Measurements from ENCODE around the gene XIAP.
"Not testable (repeated sequence)": the region's sequence is repeated elsewhere in the genome, so short reads cannot be mapped to it uniquely, and the experiment has no call there.

The XIAP gene

DNA sequence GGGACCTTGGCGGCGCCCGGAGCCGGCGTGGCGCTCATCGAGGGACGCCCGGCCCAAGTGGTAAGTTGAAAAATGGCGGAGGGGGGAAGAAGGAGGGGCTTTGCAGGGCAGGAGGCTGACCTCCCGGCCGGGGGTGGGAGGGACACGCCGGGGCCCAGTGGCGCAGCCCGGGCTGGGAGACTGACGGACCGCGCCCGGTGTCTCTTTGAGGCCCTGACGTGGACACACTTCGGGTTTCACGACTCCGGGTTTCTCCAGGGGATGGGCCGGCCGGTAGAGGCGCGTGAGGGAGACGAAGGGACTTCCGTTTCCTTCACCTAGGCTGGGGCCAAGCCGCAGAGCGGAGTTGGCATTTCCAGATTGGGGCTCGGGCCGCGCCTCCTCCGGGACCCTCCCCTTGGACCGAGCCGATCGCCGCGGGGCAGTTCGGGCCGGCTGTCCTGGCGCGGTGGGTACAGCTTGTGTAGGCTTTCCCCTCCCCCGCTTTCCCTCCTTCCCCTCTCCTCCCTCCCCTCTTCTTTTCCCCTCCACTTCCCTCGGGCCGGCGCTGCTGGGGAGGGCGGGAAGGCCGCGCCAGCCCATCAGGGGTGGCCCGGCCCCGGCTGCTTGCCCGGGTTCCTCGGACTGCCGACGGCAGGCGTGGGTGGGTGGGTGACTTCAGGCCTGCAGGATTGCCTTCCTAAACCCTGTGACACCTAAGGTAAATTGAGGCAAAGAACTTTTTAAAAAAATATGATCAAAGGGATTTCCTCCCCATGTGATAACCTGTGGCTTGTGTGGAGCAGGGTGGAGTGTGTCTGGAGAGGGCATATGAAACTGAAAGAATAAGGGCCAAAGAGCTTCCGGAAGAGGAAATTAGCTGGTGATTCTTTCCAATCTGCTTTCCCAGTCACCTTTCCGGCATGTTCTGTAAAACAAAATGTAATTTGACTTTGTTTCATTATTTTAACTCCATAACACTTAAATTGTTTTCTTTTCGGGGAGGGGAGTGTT lies at the start of gene XIAP:
Gene XIAP, plus strand, starts transcription at position 208 of the 993 bp plus-strand sequence. CDS start 25,610 bp downstream, outside the sequence.
- DNase-seq (ENCODE audit: low spot score): peak; percentile 72

GRCh38 chrX:123814343-123814742 lies 45.5 kb upstream of the XIAP start:
- DNase-seq (ENCODE audit: low spot score): no peak

GRCh38 chrX:123814934-123815394 lies 44.9 kb upstream of the XIAP start:
- DNase-seq (ENCODE audit: low spot score): not testable (repeated sequence)

DNA sequence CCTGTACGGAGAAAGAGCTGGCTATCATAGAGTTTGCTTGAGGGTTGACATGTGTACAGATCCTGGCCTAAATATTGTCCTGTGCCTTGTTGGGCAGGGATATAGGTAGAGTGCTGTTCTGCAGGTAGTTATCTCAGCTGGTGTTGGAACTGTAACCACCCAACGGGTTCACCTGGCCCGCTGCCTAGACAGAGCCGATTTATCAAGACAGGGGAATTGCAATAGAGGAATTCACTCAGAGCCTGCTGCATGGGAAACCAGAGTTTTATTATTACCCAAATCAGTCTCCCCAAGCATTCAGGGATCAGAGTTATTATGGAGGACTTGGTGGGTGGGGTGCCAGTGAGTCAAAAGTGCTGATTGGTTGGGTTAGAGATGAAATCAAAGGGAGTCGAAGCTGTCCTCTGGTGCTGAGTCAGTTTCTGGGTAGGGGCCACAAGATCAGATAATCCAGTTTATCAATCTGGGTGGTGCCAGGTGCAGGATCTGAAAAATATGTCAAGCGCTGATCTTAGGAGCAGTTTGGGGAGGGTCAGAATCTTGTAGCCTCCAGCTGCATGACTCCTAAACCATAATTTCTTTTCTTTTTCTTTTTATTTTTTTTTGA lies 42.5 kb upstream of the XIAP start:
- DNase-seq (ENCODE audit: low spot score): no peak

GRCh38 chrX:123818243-123818642 lies 41.6 kb upstream of the XIAP start:
- DNase-seq (ENCODE audit: low spot score): no peak

DNA sequence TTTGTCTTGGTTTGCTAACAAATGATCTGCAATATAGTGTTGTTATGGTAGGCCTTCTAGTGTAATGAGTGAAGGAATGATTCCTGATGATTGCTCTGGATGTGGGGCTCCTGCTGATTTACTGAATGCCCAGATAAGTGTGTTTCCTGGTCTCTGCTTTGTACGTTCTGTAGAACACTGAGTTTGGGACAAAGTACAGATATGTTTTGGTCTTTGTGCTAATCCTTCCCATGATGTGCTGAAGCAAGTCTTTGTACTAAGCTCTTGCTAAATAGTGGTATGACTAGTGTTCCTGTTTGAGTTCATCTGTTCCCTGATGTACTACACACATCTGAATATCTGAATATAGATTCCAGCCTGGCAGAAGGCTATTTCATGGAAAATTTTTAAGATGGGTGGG lies 36.9 kb upstream of the XIAP start:
- DNase-seq (ENCODE audit: low spot score): no peak

DNA sequence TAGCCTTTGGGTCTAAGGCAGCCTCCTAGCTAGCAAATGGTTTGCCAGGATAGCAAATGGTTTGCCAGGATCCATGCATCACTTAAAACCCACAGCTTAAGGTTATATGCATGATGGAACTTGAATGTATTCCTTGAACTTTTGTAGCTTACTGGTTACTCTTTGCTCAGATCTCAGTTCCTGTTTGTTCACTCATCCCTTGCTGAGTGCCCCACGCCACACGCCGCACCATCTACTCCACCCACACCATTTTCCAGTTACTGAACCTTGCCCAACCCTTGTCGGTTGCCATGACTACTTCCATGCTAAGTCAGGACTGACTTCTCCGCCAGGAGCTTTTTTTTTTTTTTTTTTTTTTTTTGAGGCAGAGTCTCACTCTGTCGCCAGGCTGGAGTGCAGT lies 29.5 kb upstream of the XIAP start:
- DNase-seq (ENCODE audit: low spot score): no peak

- DNase-seq (ENCODE audit: low spot score): peak; percentile 72
These were observed 26.5 kb upstream of the XIAP start for GRCh38 chrX:123833387-123833786.

GRCh38 chrX:123834116-123834515 lies 25.7 kb upstream of the XIAP start:
- DNase-seq (ENCODE audit: low spot score): no peak

- peak; percentile 64 for DNase-seq (ENCODE audit: low spot score)
These were observed 24.0 kb upstream of the XIAP start for GRCh38 chrX:123835661-123836371.

DNA sequence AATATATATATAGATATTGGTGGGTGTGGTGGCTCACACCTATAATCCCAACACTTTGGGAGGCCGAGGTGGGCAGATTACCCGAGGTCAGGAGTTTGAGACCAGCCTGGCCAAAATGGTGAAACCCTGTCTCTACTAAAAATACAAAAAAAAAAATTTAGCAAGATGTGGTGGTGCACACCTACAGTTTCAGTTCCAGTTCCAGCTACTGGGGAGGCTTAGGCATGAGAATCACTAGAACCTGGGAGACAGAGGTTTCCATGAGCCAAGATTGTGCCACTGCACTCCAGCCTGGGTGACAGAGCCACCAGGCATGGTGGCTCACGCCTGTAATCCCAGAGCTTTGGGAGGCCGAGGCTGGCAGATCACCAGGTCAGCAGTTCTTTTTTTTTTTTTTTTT lies 14.7 kb upstream of the XIAP start:
- DNase-seq (ENCODE audit: low spot score): not testable (repeated sequence)

DNA sequence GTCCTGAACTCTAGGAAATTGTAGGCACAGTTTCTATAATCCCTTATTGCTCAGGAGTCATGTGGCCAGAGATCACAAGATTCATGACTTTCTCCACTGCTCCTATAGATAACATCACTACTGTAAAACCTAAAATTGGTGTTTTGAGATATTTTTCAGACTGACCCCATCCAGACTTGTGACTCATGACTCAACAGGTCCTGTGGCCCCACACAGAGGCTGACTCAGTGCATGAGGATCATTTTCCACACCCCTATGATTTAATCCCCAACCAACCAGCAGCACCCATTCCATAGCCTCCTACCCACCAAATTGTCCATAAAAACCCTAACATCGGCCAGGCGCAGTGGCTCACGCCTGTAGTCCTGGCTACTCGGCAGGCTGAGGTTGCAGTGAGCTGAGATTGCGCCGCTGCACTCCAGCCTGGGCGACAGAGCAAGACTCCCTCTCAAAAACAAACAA lies 13.2 kb upstream of the XIAP start:
- DNase-seq (ENCODE audit: low spot score): no peak

GRCh38 chrX:123847056-123847455 lies 12.8 kb upstream of the XIAP start:
- no peak for DNase-seq (ENCODE audit: low spot score)

GRCh38 chrX:123849096-123849495 lies 10.8 kb upstream of the XIAP start:
- DNase-seq (ENCODE audit: low spot score): no peak

DNA sequence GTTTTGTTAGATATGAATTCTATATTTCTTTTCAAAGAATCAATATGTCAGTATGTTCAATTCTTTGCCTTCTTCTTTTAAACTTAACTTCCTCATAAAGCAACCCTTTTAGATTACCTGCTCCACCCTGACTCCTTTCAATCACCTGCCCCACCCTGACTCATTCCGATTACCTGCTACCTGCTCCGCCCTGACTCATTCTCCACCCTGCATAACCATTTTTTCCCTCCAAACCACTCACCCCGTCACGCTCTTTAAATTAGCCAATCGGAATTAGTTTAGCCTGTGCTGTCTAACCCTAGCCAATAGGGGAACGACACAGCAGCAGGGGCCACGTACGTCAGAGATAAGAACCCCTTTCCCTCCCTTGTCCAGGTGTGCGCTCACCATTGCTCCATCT lies 9.9 kb upstream of the XIAP start:
- DNase-seq (ENCODE audit: low spot score): not testable (repeated sequence)

- DNase-seq (ENCODE audit: low spot score): no peak
These were observed 8.8 kb upstream of the XIAP start for GRCh38 chrX:123851079-123851478.

DNA sequence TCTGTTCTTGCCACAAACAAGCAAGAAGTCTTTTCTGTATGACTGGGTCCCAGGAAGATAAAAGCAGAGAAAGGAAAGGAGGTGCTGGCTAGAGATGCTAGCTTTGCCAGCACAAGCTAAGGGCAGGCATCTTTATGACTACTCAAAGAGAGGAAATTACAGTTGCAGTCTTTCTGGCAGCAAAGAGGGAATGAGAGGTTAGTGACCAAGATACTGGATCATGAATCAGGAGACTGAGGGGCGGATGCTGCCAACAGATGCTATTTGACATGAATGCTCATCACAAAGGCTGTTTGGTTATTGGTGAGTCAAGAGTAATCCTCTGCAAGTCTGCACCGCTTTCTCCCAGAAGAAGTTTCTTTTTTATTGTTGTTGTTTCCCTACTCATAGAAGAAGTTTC lies 5.5 kb upstream of the XIAP start:
- peak; percentile 32 for DNase-seq (ENCODE audit: low spot score)

DNA sequence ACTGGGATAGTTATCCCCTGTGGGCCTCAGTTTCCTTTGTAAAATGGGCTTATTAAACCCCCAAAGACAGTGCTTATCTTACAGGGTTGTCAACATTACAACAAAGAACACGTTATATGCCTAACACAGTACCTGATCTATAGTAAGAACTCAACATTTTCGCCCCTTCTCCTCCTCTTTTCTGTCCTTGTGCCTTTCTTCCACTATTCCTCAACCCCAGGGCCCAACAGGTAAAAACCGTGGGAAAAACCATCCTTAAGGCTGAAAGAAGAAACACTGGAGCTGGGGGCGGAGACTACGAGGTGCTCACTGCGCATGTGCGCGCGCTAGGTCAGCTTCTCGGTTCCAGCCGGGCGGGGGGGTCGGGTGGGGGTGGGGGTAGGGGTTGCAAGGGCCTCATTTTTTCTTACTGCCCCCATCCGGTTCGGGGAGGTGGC lies 426 bp upstream of the XIAP start:
- DNase-seq (ENCODE audit: low spot score): no peak

DNA sequence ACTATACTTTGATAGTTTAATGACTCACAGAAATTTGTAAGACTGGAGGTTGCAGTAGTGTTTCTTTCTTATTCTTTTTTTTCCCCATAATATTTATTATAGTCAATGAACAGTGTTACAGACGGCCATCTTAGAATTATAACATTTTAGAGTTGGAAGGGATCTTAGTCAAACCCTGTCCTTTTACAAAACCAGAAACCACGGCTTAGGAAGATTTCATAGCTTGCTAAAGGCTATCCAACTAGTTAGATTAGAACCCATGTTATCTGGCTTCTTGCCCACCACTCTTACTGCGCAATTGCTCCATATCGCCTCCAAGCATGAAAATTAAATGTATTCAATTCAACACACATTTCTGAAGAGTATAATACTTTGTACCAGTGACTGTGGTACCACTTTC lies 1.1 kb downstream of the XIAP start:
- no peak for DNase-seq (ENCODE audit: low spot score)

GRCh38 chrX:123869488-123869887 lies 9.6 kb downstream of the XIAP start:
- DNase-seq (ENCODE audit: low spot score): peak; percentile 18

DNA sequence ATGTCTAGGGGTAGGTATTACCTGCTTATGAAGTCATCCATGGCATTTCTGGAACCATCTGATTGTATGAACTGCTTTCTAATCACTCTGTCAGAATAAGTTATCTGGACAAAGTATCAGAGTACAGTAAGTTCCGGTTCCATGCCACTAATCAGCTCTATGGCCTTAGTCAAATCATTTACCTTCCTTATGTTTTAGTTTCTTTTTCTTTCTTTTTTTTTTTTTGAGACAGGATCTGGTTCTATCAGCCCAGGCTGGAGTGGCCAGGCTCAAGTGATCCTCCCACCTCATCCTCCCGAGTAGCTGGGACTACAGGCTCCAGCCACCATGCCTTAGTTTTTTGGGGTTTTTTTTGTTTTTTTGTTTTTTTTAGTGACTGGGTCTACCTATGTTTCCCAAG lies 11.5 kb downstream of the XIAP start:
- DNase-seq (ENCODE audit: low spot score): no peak

GRCh38 chrX:123873956-123874355 lies 14.1 kb downstream of the XIAP start:
- DNase-seq (ENCODE audit: low spot score): no peak
